Measurements from ENCODE around the gene THRB. TPM values are rescaled to one million over a fixed set of nuclear protein-coding genes. Genes with fewer than 3 reads are reported as not detected.

THRB gene
- total and polyA plus RNA-seq, 8 donors: 3.6 to 47.3 (median 14.5) TPM

- Histone ChIP-seq H3K4me3 (no peak overlapping the region), H3K9me3 (no peaks in the 10 kb centered on the region), H3K27ac (peak overlapping the region in 1 of 5 donors; percentile 82), H3K36me3 (peaks cover 0 to 35% (median 26%) of the 10 kb centered on the region in 4 donors), H3K4me1 (peaks cover 8 to 47% (median 24%) of the 10 kb centered on the region in 4 donors), H3K27me3 (no peaks in the 10 kb centered on the region)
- TF ChIP-seq, protein P1, sequence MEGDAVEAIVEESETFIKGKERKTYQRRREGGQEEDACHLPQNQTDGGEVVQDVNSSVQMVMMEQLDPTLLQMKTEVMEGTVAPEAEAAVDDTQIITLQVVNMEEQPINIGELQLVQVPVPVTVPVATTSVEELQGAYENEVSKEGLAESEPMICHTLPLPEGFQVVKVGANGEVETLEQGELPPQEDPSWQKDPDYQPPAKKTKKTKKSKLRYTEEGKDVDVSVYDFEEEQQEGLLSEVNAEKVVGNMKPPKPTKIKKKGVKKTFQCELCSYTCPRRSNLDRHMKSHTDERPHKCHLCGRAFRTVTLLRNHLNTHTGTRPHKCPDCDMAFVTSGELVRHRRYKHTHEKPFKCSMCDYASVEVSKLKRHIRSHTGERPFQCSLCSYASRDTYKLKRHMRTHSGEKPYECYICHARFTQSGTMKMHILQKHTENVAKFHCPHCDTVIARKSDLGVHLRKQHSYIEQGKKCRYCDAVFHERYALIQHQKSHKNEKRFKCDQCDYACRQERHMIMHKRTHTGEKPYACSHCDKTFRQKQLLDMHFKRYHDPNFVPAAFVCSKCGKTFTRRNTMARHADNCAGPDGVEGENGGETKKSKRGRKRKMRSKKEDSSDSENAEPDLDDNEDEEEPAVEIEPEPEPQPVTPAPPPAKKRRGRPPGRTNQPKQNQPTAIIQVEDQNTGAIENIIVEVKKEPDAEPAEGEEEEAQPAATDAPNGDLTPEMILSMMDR (IDR thresholded peaks at IDR 0.05): no peak
- no peak for TF ChIP-seq POLR2AphosphoS5 (IDR thresholded peaks at IDR 0.05)
- TF ChIP-seq POLR2A (IDR thresholded peaks at IDR 0.05): no peak
- TF ChIP-seq EP300 (IDR thresholded peaks at IDR 0.05): no peak
- DNase-seq: no peak
- intact Hi-C loops (cut with DNase I; ENCODE audit: low total_unique reads): no loop called here
These were observed 361.2 kb downstream of the THRB start for GRCh38 chr3:24133436-24133835.

DNA sequence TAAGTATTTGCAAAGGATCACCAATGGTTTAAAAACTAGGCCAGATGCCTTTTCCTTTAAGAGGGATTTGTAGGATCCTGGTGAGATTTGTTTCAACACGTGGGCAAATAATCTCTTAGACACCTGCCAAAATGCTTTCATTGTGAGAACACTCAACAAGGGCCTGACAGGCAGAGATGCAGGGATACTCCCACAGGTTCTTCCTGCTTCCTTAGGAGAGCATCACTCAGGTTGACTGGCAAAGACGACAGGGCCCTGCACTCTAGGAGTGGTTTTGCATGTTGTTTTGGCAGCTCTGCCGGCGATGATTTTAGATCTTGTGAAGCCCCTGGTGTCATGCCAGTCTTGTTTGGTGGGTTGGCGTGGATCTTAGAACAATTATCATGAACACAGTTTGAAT lies 365.1 kb downstream of the THRB start:
- H3K4me1 ChIP-seq: peaks cover 0 to 33% (median 14%) of the 10 kb centered on the region in 4 donors
- no peaks in the 10 kb centered on the region for H3K9me3 ChIP-seq
- 72 to 79% (median 74%) methylated on average over 5 of the region's 5 CpGs for WGBS, 5 donors
- TF ChIP-seq POLR2AphosphoS5 (IDR thresholded peaks at IDR 0.05) (no peak), POLR2A (IDR thresholded peaks at IDR 0.05) (no peak), EP300 (IDR thresholded peaks at IDR 0.05) (no peak)
- TF ChIP-seq, protein P1 (IDR thresholded peaks at IDR 0.05): no peak
- DNase-seq: no peak
- no peak overlapping the region for H3K27ac ChIP-seq
- H3K4me3 ChIP-seq: no peak overlapping the region
- peaks cover 0 to 48% (median 37%) of the 10 kb centered on the region in 4 donors for H3K36me3 ChIP-seq
- intact Hi-C loops (cut with DNase I; ENCODE audit: low total_unique reads): no loop called here
- H3K27me3 ChIP-seq: no peaks in the 10 kb centered on the region

GRCh38 chr3:24128199-24129005 lies 366.2 kb downstream of the THRB start:
- H3K9me3 ChIP-seq: no peaks in the 10 kb centered on the region
- H3K27ac ChIP-seq: peak overlapping the region in 3 of 5 donors; percentile 35 to 49 (median 35)
- intact Hi-C loops (cut with DNase I; ENCODE audit: low total_unique reads): no loop called here
- peak in 1 of 2 donors; percentile 54 for DNase-seq
- peaks cover 0 to 29% (median 12%) of the 10 kb centered on the region in 4 donors for H3K4me1 ChIP-seq
- H3K27me3 ChIP-seq: no peaks in the 10 kb centered on the region
- peaks cover 0 to 39% (median 33%) of the 10 kb centered on the region in 4 donors for H3K36me3 ChIP-seq
- H3K4me3 ChIP-seq: no peak overlapping the region
- TF ChIP-seq POLR2A (IDR thresholded peaks at IDR 0.05) (no peak), POLR2AphosphoS5 (IDR thresholded peaks at IDR 0.05) (peak in 1 of 3 donors; percentile 4), EP300 (IDR thresholded peaks at IDR 0.05) (no peak)
- TF ChIP-seq, protein P1 (IDR thresholded peaks at IDR 0.05): no peak
- 25 to 49% (median 37%) methylated on average over 4 of the region's 4 CpGs for WGBS, 5 donors

GRCh38 chr3:24123596-24123995 lies 371.1 kb downstream of the THRB start:
- H3K36me3 ChIP-seq: peaks cover 0 to 31% (median 22%) of the 10 kb centered on the region in 4 donors
- peaks cover 0 to 21% (median 6%) of the 10 kb centered on the region in 4 donors for H3K4me1 ChIP-seq
- no peaks in the 10 kb centered on the region for H3K27me3 ChIP-seq
- intact Hi-C loops (cut with DNase I; ENCODE audit: low total_unique reads): no loop called here
- no peak overlapping the region for H3K4me3 ChIP-seq
- 75 to 93% (median 90%) methylated on average over 1 of the region's 1 CpG for WGBS, 5 donors
- no peak for DNase-seq
- no peak overlapping the region for H3K27ac ChIP-seq
- TF ChIP-seq POLR2A (IDR thresholded peaks at IDR 0.05) (no peak), POLR2AphosphoS5 (IDR thresholded peaks at IDR 0.05) (no peak), EP300 (IDR thresholded peaks at IDR 0.05) (no peak)
- TF ChIP-seq, protein P1 (IDR thresholded peaks at IDR 0.05): no peak
- no peaks in the 10 kb centered on the region for H3K9me3 ChIP-seq
